ENCODE data around the gene CBX3. TPM values are rescaled to one million over a fixed set of nuclear protein-coding genes. Genes with fewer than 3 reads are reported as not detected.

CBX3 gene
- 90.0 and 97.8 TPM in 2 replicates for total RNA-seq

DNA sequence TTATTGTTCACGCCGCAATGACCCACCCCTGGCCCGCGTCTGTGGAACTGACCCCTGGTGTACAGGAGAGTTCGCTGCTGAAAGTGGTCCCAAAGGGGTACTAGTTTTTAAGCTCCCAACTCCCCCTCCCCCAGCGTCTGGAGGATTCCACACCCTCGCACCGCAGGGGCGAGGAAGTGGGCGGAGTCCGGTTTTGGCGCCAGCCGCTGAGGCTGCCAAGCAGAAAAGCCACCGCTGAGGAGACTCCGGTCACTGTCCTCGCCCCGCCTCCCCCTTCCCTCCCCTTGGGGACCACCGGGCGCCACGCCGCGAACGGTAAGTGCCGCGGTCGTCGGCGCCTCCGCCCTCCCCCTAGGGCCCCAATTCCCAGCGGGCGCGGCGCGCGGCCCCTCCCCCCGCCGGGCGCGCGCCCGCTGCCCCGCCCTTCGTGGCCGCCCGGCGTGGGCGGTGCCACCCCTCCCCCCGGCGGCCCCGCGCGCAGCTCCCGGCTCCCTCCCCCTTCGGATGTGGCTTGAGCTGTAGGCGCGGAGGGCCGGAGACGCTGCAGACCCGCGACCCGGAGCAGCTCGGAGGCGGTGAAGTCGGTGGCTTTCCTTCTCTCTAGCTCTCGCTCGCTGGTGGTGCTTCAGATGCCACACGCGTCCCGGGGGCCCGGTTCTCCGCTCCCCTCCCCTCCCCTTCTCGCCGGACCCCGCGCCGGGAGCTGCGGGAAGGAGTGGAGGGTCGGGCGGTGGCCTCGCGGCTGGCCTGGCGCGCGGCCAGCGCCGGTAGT lies at the start of gene CBX3:
CBX3 (plus strand) TSS at position 499 of the 772 bp plus-strand sequence. CDS start 1,254 bp downstream, outside the sequence.

GRCh38 chr7:26151953-26152781 lies 49.4 kb upstream of the CBX3 start, which contains the start of gene NFE2L3:
TSS of gene NFE2L3 (plus strand) at chr7:26152198. CDS start at chr7:26152499, 301 bp downstream.

DNA sequence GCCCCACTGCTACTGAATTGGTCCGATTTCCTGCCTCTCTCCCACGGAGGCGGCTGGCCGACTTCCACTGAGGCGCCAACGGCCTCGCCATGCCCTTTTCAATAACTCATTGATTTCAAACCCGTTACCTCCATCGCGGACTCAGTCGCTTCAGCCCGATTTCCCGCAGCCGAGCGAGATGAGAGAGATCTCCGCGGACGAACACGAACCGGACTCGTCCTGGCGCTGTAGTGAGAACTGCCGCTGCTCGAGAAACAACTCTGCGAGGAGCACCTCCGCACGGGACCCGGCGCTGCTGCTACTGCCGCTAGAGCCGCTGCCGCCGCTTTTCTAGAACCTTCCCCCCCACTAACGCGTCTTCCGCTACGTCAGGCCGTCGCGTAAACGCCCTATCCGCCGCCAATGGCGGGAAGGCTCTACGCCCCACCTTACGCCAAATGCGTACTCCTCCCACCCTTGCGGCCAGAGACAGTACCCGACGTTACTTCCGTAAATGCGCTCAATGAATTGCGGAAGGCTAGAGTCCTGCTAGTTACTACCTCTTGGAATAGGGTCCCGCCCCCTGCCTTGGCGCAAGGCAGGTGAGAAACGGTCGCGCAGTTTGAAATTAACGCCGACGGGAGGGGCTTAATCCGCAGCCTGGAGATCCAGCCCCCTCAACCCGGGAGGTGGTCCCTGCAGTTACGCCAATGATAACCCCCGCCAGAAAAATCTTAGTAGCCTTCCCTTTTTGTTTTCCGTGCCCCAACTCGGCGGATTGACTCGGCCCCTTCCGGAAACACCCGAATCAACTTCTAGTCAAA lies 900 bp upstream of the CBX3 start, which contains the start of gene HNRNPA2B1:
HNRNPA2B1 (minus strand) TSS at position 303 of the 803 bp plus-strand sequence; CDS start at position 134, 169 bp downstream.

Other genes with a start within 250 kb of the CBX3 start
- gene NFE2L3, start 49.5 kb upstream of the CBX3 start, total RNA-seq = 0.31 and 0.79 TPM in 2 replicates
- 126 and 130 TPM in 2 replicates for gene HNRNPA2B1, start 999 bp upstream of the CBX3 start, total RNA-seq
- gene SNX10, start 90.1 kb downstream of the CBX3 start, total RNA-seq = 0.13 TPM in 1 of 2 replicates, not detected in the other

Data from aortic smooth muscle cell (primary cell).